Breast epithelium (tissue), 4 donors: ENCODE results near the gene CARD9. TPM values are rescaled to one million over a fixed set of nuclear protein-coding genes. Genes with fewer than 3 reads are reported as not detected.

Experiments used
- DNase-seq, 2 donors: peaks; one replicate each; pipeline ENCODE4 v3.0.0-alpha.2; 2019; ENCODE audit warnings: low spot score in 2 of 2
- H3K27ac ChIP-seq, 2 donors: fragments of 200-600 bp; sonication (generic) in 1 of 2; one replicate each; pipeline ENCODE4 v1.5.1; 2016 to 2019; ENCODE audit warnings: mild to moderate bottlenecking in 1 of 2
- H3K27me3 ChIP-seq, 2 donors: fragments of 200-600 bp; sonication (generic) in 1 of 2; one replicate each; pipeline versions ENCODE4 v1.5.1 to v1.6.0; 2017 to 2019; ENCODE audit warnings: control low read depth in 1 of 2, mild to moderate bottlenecking in 1 of 2
- H3K36me3 ChIP-seq: fragments of 200-600 bp; one replicate; pipeline ENCODE4 v1.5.1; 2019
- H3K4me1 ChIP-seq, 2 donors: fragments of 200-600 bp; sonication (generic); one replicate each; pipeline ENCODE4 v1.5.1; 2016 to 2019; ENCODE audit warnings: control low read depth in 1 of 2
- H3K4me3 ChIP-seq, 3 donors: fragments of 200-600 bp; sonication (generic); 1 replicate in 2 of 3; 2 replicates in 1 of 3; pipeline ENCODE4 v1.5.1; 2016 to 2019; ENCODE audit warnings: mild to moderate bottlenecking in 3 of 3, moderate library complexity in 2 of 3
- H3K9me3 ChIP-seq, 2 donors: fragments of 200-600 bp; sonication (generic) in 1 of 2; one replicate each; pipeline ENCODE4 v1.5.1; 2016 to 2019; ENCODE audit warnings: control low read depth in 1 of 2
- CTCF ChIP-seq, 3 donors: fragments of 450-650 bp; IDR thresholded peaks; one replicate each; pipeline ENCODE4 v1.5.1; 2016 to 2017; ENCODE audit warnings: antibody characterized with exemption in 3 of 3, mild to moderate bottlenecking in 3 of 3, moderate library complexity in 3 of 3
- POLR2A ChIP-seq: fragments of 450-650 bp; IDR thresholded peaks from one replicate; pipeline ENCODE4 v1.6.1; 2016; ENCODE audit warnings: antibody characterized with exemption, mild to moderate bottlenecking, moderate library complexity
- POLR2AphosphoS5 ChIP-seq, 3 donors: sonication (generic); formaldehyde crosslinking; IDR thresholded peaks; one replicate each; pipeline ENCODE4 v1.6.1; 2017; ENCODE audit warnings: antibody characterized with exemption in 3 of 3
- intact Hi-C: fragments of 100-400 bp; cut with DNase I; formaldehyde crosslinking; loops from one replicate; pipeline ENCODE4 v1.15.1; 2023; ENCODE audit warnings: low total_unique reads
- total RNA-seq, 3 donors: library from RNA; depleted of rRNA; stranded (reverse); fragments of >200 nt; gene quantifications; one replicate each; pipeline ENCODE4 v1.1.0, GENCODE V29; 2016

CARD9 gene
- total RNA-seq, 3 donors from 2014 or later, result 3.0 to 7.6 (median 3.3) TPM

GRCh38 chr9:136318776-136319241 lies 54.7 kb downstream of the CARD9 start:
- TF ChIP-seq POLR2AphosphoS5 (IDR thresholded peaks at IDR 0.05) (no peak), POLR2A (no peak), CTCF (IDR thresholded peaks at IDR 0.05) (no peak)
- intact Hi-C loops, result no loop called here
- no peak for DNase-seq
- H3K27ac ChIP-seq, result no peak overlapping the region
- H3K4me3 ChIP-seq, result no peak overlapping the region
- H3K9me3 ChIP-seq, result peaks cover 7% of the 10 kb centered on the region in 2 donors
- no peaks in the 10 kb centered on the region for H3K4me1 ChIP-seq
- no peaks in the 10 kb centered on the region for H3K27me3 ChIP-seq
- no peaks in the 10 kb centered on the region for H3K36me3 ChIP-seq

GRCh38 chr9:136318111-136318775 lies 55.2 kb downstream of the CARD9 start:
- TF ChIP-seq POLR2AphosphoS5 (IDR thresholded peaks at IDR 0.05), result no peak
- no peak for TF ChIP-seq POLR2A
- TF ChIP-seq CTCF (IDR thresholded peaks at IDR 0.05), result no peak
- Histone ChIP-seq H3K4me1 (no peaks in the 10 kb centered on the region), H3K9me3 (peaks cover 7% of the 10 kb centered on the region in 2 donors), H3K27me3 (no peaks in the 10 kb centered on the region), H3K4me3 (no peak overlapping the region), H3K36me3 (no peaks in the 10 kb centered on the region), H3K27ac (no peak overlapping the region)
- intact Hi-C loops, result no loop called here
- no peak for DNase-seq

- no peak overlapping the region for H3K4me3 ChIP-seq
- DNase-seq, result no peak
- no peaks in the 10 kb centered on the region for H3K27me3 ChIP-seq
- H3K27ac ChIP-seq, result no peak overlapping the region
- H3K36me3 ChIP-seq, result no peaks in the 10 kb centered on the region
- intact Hi-C loops, result no loop called here
- H3K9me3 ChIP-seq, result peaks cover 7% of the 10 kb centered on the region in 2 donors
- no peaks in the 10 kb centered on the region for H3K4me1 ChIP-seq
- TF ChIP-seq POLR2A (no peak), POLR2AphosphoS5 (IDR thresholded peaks at IDR 0.05) (no peak), CTCF (IDR thresholded peaks at IDR 0.05) (no peak)
Measured at GRCh38 chr9:136317695-136318094, 55.8 kb downstream of the CARD9 start.

DNA sequence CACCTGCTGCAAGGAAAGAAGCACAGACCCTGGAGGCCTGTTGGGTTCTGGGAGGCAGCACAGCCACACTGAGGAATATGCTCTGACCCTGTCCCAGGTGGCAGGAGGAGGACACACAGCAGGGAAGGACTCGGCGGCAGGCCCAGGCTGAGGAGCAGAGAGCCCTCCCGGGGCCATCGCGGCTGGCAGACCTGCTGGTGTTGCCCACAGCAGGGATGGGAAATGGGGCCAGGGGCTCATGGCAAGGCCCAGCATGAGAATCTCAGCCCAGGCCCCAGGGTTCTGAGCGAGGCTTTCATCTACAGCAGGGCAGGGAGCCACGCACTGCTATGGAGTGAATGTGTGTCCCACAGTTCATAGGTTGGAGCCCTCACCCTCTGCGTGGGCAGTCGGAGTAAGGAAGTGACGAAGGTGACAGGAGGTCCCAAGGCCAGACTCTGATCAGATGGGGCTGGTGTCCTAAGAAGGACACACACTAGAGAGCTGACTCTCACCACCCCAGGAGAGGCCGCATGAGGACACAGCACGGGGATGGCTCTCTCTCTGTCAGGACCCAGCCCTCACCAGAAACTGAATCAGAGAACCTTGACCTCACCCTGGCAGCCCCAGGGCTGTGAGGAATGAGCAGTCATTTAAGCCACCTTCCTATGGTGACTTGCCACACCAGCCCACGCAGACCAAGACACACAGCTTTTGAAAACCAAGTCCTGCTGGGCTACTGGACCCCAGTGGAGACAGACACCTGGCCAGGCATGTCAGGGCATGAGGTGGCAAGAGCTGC lies 56.4 kb downstream of the CARD9 start:
- DNase-seq, result no peak
- Histone ChIP-seq H3K27me3 (no peaks in the 10 kb centered on the region), H3K4me3 (no peak overlapping the region), H3K36me3 (no peaks in the 10 kb centered on the region), H3K27ac (no peak overlapping the region), H3K4me1 (no peaks in the 10 kb centered on the region), H3K9me3 (peaks cover 7% of the 10 kb centered on the region in 2 donors)
- intact Hi-C loops, result no loop called here
- TF ChIP-seq CTCF (IDR thresholded peaks at IDR 0.05) (no peak), POLR2AphosphoS5 (IDR thresholded peaks at IDR 0.05) (no peak), POLR2A (no peak)

DNA sequence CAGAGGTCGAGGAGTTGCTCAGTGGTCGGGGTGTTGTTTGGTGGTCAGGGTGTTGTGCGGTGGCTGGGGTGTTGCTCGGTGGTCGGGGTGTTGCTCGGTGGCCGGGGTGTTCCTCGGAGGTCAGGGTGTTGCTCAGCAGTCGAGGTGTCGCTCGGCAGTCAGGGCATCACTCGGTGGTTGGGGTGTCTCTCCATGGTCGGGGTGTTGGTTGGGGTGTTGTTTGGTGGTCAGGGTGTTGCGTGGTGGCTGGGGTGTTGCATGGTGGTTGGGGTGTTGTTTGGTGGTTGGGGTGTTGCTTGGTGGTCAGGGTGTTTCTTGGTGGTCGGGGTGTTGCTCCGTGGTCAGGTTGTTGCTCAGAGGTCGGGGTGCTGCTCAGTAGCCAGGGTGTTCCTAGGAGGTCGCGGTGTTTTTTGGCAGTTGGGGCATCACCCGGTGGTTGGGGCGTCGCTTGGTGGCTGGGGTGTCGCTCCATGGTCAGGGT lies 57.2 kb downstream of the CARD9 start:
- no peak overlapping the region for H3K27ac ChIP-seq
- intact Hi-C loops, result no loop called here
- H3K9me3 ChIP-seq, result peaks cover 7% of the 10 kb centered on the region in 2 donors
- no peaks in the 10 kb centered on the region for H3K36me3 ChIP-seq
- peaks cover 1 to 3% of the 10 kb centered on the region in 2 donors for H3K27me3 ChIP-seq
- H3K4me1 ChIP-seq, result no peaks in the 10 kb centered on the region
- TF ChIP-seq POLR2AphosphoS5 (IDR thresholded peaks at IDR 0.05), result no peak
- TF ChIP-seq CTCF (IDR thresholded peaks at IDR 0.05), result no peak
- no peak for TF ChIP-seq POLR2A
- no peak for DNase-seq
- no peak overlapping the region for H3K4me3 ChIP-seq
